HG02852 (cell line): ENCODE results near the gene TLN1.

Source experiments
- ATAC-seq: cut with Tn5 transposase; IDR thresholded peaks from one replicate; pipeline ENCODE4 v1.9.1; 2021; ENCODE audit warnings: mild to moderate bottlenecking, moderate library complexity; ENCODE audit not compliant: unreplicated experiment

TLN1 gene

GRCh38 chr9:35756275-35757225 is 24.6 kb upstream of the TLN1 start:
- ATAC-seq, result peak; percentile 61

- no peak for ATAC-seq
Measured at GRCh38 chr9:35755071-35755470, 23.1 kb upstream of the TLN1 start.

GRCh38 chr9:35754264-35754663 is 22.3 kb upstream of the TLN1 start, which contains the start of gene MSMP:
MSMP (minus strand) TSS chr9:35754276; CDS start chr9:35754129, 147 bp downstream.
- no peak for ATAC-seq

- ATAC-seq, result no peak
Measured at GRCh38 chr9:35753466-35753865, 21.5 kb upstream of the TLN1 start.

GRCh38 chr9:35750256-35750531 is 18.2 kb upstream of the TLN1 start:
- no peak for ATAC-seq

- peak; percentile 30 for ATAC-seq
Measured at GRCh38 chr9:35749515-35750255, 17.7 kb upstream of the TLN1 start.

- ATAC-seq, result peak; percentile 80
Measured at GRCh38 chr9:35748858-35749514, 17.0 kb upstream of the TLN1 start, which contains the start of the genes GBA2 and RGP1. GBA2 (minus strand) TSS chr9:35749228; CDS start chr9:35748704, 524 bp downstream. RGP1 (plus strand) TSS chr9:35749287; CDS start chr9:35749756, 469 bp downstream.

GRCh38 chr9:35748242-35748857 is 16.4 kb upstream of the TLN1 start:
- no peak for ATAC-seq

GRCh38 chr9:35746583-35746982 is 14.6 kb upstream of the TLN1 start:
- ATAC-seq, result no peak

GRCh38 chr9:35745569-35745968 is 13.6 kb upstream of the TLN1 start:
- ATAC-seq, result no peak

GRCh38 chr9:35743880-35744518 is 12.0 kb upstream of the TLN1 start:
- ATAC-seq, result no peak

- ATAC-seq, result no peak
Measured at GRCh38 chr9:35743452-35743851, 11.5 kb upstream of the TLN1 start.

- no peak for ATAC-seq
Measured at GRCh38 chr9:35741740-35742139, 9.7 kb upstream of the TLN1 start.

- no peak for ATAC-seq
Measured at GRCh38 chr9:35740243-35740642, 8.2 kb upstream of the TLN1 start.

- no peak for ATAC-seq
Measured at GRCh38 chr9:35738924-35739323, 6.9 kb upstream of the TLN1 start.

GRCh38 chr9:35738186-35738585 is 6.2 kb upstream of the TLN1 start:
- ATAC-seq, result no peak

GRCh38 chr9:35737143-35737542 is 5.1 kb upstream of the TLN1 start:
- no peak for ATAC-seq

GRCh38 chr9:35736201-35736633 is 4.2 kb upstream of the TLN1 start:
- no peak for ATAC-seq

GRCh38 chr9:35734096-35734495 is 2.1 kb upstream of the TLN1 start:
- no peak for ATAC-seq

GRCh38 chr9:35732800-35733541 is 976 bp upstream of the TLN1 start:
- peak; percentile 2 for ATAC-seq
